OCI-LY3 (cell line): ENCODE measurements around the gene ZNF587B.
"Not testable (repeated sequence)": the region's sequence is repeated elsewhere in the genome, so short reads cannot be mapped to it uniquely, and the experiment has no call there.

Source experiments
- H2AFZ ChIP-seq: fragments of 200-600, 300-600 bp; shearing (Covaris generic); 2 replicates; pipeline ENCODE4 v1.6.0; 2014; ENCODE audit warnings: antibody characterized with exemption, low read depth, low read length
- H3K27ac ChIP-seq: fragments of 200-600, 300-600 bp; sonication (generic); 2 replicates; pipeline ENCODE4 v1.5.1; 2014; ENCODE audit warnings: mild to moderate bottlenecking, low read length, moderate library complexity, mixed read lengths
- H3K27me3 ChIP-seq: fragments of 200-600, 300-600 bp; sonication (generic); 2 replicates; pipeline ENCODE4 v1.6.1; 2014; ENCODE audit warnings: low read depth, low read length, mixed read lengths
- H3K36me3 ChIP-seq: fragments of 200-600, 300-600 bp; sonication (generic); replicated peaks from 2 replicates; pipeline ENCODE3; 2014; ENCODE audit warnings: low read depth, low read length, mixed read lengths
- H3K4me1 ChIP-seq: fragments of 300-600, 200-600 bp; sonication (generic); 2 replicates; pipeline ENCODE4 v1.6.1; 2014; ENCODE audit warnings: low read length, mixed read lengths
- H3K4me2 ChIP-seq: fragments of 200-600, 300-600 bp; sonication (generic); 2 replicates; pipeline ENCODE4 v1.6.1; 2014; ENCODE audit warnings: low read length, mixed read lengths
- H3K4me3 ChIP-seq: fragments of 300-600, 200-600 bp; sonication (generic); 2 replicates; pipeline ENCODE4 v1.5.1; 2014; ENCODE audit warnings: antibody characterized with exemption, mild to moderate bottlenecking, low read length, moderate library complexity
- H3K79me2 ChIP-seq: fragments of 300-600, 200-600 bp; shearing (Covaris generic); 2 replicates; pipeline ENCODE4 v1.6.1; 2014; ENCODE audit warnings: mild to moderate bottlenecking, low read length, mixed read lengths
- H3K9ac ChIP-seq: fragments of 300-600, 200-600 bp; shearing (Covaris generic); 2 replicates; pipeline ENCODE4 v1.6.0; 2014; ENCODE audit warnings: mild to moderate bottlenecking, low read length, moderate library complexity
- H3K9me3 ChIP-seq: fragments of 200-600, 300-600 bp; shearing (Covaris generic); 2 replicates; pipeline ENCODE4 v1.6.1; 2014; ENCODE audit warnings: low read length, mixed read lengths; ENCODE audit not compliant: insufficient read depth
- H4K20me1 ChIP-seq: fragments of 200-600, 300-600 bp; sonication (generic); 2 replicates; pipeline ENCODE4 v1.6.1; 2016; ENCODE audit warnings: low read length, mixed read lengths; ENCODE audit not compliant: insufficient read depth
- EZH2phosphoT487 ChIP-seq: fragments of 200-600 bp; shearing (Covaris generic); IDR thresholded peaks from 2 replicates; pipeline ENCODE4 v1.6.1; 2018; ENCODE audit warnings: antibody characterized with exemption, mixed run types, low read depth
- TF ChIP-seq, protein P1 (sequence below): fragments of 200-600, 300-600 bp; sonication (generic); IDR thresholded peaks from 2 replicates; pipeline ENCODE4 v1.5.1; 2014; ENCODE audit warnings: antibody characterized with exemption, low read length, low read depth

Gene ZNF587B

DNA sequence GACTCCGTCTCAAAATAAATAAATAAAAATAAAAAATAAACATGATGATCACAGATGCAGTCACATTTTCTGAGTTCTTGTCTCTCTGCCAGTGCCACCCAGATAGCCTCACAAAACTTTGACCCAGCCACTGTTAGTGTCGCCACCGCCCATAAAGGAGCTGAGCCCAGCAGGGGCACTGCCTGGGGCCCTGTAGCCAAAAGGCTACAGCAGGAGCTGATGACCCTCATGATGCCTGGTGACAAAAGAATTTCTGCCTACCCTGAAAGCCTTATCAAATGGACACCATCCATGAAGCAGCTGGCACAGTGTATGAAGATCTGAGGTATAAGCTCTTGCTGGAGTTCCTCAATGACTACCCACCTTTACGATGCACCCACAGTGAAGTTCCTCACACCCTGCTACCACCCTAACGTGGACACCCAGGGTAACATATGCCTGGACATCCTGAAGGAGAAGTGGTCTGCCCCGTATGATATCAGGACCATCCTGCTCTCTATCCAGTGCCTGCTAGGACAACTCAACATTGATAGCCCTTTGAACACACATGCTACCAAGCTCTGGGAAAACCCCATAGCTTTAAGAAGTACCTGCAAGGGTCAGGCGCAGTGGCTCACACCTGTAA is 37.9 kb downstream of the ZNF587B start:
- no peak overlapping the region for H2AFZ ChIP-seq
- H3K4me1 ChIP-seq, result no peaks in the 10 kb centered on the region
- no peak overlapping the region for H3K27ac ChIP-seq
- peaks cover 58% of the 10 kb centered on the region for H3K36me3 ChIP-seq
- no peaks in the 10 kb centered on the region for H3K27me3 ChIP-seq
- TF ChIP-seq EZH2phosphoT487, result no peak
- TF ChIP-seq, protein P1, sequence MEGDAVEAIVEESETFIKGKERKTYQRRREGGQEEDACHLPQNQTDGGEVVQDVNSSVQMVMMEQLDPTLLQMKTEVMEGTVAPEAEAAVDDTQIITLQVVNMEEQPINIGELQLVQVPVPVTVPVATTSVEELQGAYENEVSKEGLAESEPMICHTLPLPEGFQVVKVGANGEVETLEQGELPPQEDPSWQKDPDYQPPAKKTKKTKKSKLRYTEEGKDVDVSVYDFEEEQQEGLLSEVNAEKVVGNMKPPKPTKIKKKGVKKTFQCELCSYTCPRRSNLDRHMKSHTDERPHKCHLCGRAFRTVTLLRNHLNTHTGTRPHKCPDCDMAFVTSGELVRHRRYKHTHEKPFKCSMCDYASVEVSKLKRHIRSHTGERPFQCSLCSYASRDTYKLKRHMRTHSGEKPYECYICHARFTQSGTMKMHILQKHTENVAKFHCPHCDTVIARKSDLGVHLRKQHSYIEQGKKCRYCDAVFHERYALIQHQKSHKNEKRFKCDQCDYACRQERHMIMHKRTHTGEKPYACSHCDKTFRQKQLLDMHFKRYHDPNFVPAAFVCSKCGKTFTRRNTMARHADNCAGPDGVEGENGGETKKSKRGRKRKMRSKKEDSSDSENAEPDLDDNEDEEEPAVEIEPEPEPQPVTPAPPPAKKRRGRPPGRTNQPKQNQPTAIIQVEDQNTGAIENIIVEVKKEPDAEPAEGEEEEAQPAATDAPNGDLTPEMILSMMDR, result no peak
- H4K20me1 ChIP-seq, result no peaks in the 10 kb centered on the region; the same call in 1 of the 2 replicates
- no peak overlapping the region for H3K9ac ChIP-seq
- no peak overlapping the region for H3K4me3 ChIP-seq
- H3K79me2 ChIP-seq, result peaks cover 68% of the 10 kb centered on the region
- peaks cover 2% of the 10 kb centered on the region; the same call in 1 of the 2 replicates for H3K9me3 ChIP-seq
- H3K4me2 ChIP-seq, result no peak overlapping the region

DNA sequence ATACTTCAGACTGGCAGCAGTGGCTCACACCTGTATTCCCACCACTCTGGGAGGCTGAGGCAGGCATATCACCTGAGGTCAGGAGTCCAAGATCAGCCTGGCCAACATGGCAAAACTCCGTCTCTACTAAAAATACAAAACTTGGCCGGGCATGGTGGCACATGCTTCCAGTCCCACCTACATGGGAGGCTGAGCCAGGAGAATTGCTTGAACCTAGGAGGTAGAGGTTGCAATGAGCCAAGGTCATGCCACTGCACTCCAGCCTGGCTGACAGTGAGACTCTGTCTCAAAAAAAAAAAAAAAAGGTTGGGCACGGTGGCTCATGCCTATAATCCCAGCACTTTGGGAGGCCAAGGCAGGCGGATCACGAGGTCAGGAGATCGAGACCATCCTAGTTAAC is 39.6 kb downstream of the ZNF587B start:
- not testable (repeated sequence) for H3K9ac ChIP-seq, H4K20me1 ChIP-seq, H3K27ac ChIP-seq, H3K4me2 ChIP-seq, H2AFZ ChIP-seq, H3K4me1 ChIP-seq, H3K9me3 ChIP-seq, H3K4me3 ChIP-seq, H3K27me3 ChIP-seq
- Histone ChIP-seq H3K36me3 (peaks cover 63% of the 10 kb centered on the region), H3K79me2 (peaks cover 74% of the 10 kb centered on the region)

DNA sequence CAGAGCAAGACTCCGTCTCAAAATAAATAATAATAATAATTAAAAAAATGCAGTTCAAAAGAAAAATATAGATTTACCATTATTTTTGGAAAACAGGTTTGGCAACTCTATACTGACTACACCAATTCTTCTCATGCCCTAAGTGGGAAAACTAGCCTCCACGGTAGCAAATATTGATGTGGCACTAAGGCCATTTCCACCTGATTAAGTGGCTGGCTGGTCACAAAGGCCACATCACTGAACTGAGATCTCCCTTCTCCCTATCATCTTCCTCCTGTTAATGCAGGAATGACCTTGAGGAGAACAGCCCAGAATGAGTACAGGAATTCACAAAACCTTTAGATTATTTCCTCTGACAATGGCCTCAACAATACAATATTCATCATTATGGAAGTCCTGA is 40.1 kb downstream of the ZNF587B start:
- H3K79me2 ChIP-seq, result peaks cover 74% of the 10 kb centered on the region
- no peak overlapping the region for H3K4me3 ChIP-seq
- no peak overlapping the region for H2AFZ ChIP-seq
- H3K27ac ChIP-seq, result no peak overlapping the region
- H4K20me1 ChIP-seq, result no peaks in the 10 kb centered on the region; the same call in 1 of the 2 replicates
- no peak overlapping the region for H3K4me2 ChIP-seq
- H3K9ac ChIP-seq, result no peak overlapping the region
- no peaks in the 10 kb centered on the region for H3K27me3 ChIP-seq
- peaks cover 61% of the 10 kb centered on the region for H3K36me3 ChIP-seq
- H3K9me3 ChIP-seq, result peaks cover 10% of the 10 kb centered on the region; the same call in 1 of the 2 replicates
- no peaks in the 10 kb centered on the region for H3K4me1 ChIP-seq
- TF ChIP-seq EZH2phosphoT487, result no peak
- TF ChIP-seq, protein P1, result no peak

DNA sequence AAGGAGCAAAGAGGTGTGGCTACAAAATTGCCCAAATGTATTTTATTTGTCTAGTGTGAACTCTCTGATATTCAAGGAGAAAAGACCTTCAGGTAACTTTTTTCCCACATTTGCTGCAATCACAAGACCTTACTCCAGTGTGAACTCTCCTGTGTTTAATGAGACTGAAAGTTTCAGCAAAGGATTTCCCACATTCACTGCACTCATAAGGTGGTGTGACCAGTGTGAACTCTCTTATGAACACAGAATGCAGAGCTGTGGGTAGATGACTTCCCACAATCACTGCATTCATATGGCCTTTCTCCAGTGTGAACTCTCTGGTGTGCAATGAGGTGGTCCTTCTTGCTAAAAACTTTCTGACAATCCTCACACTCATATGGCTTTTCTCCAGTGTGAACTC is 42.4 kb downstream of the ZNF587B start:
- TF ChIP-seq, protein P1, result no peak
- no peak for TF ChIP-seq EZH2phosphoT487

DNA sequence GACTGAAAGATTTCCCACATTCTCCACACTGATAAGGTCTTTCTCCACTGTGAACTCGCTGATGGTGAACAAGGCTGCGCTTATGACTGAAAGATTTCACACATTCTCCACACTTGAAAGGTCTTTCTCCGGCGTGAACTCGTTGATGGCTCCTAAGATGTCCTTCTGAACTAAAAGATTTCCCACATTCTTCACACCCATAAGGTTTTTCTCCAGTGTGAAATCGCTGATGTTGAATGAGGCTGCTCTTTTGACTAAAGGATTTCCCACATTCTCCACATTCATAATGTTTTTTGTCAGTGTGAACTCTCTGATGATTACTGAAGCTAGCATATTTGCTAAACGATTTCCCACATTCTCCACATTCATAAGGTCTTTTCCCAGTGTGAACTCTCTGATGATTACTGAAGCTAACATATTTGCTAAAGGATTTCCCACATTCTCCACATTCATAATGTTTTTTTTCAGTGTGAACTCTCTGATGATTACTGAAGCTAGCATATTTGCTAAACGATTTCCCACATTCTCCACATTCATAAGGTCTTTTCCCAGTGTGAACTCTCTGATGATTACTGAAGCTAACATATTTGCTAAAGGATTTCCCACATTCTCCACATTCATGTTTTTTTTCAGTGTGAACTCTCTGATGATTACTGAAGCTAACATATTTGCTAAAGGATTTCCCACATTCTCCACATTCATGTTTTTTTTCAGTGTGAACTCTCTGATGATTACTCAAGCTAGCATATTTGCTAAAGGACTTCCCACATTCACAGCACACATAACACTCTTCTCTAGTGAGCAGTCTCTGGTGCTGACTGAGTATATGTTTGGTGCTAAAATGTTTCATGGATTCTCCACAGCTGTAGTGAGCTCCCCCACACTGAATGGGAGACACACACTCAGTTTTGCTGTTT is 44.0 kb downstream of the ZNF587B start:
- H3K36me3 ChIP-seq, result peaks cover 58% of the 10 kb centered on the region
- peaks cover 12% of the 10 kb centered on the region; the same call in 1 of the 2 replicates for H3K9me3 ChIP-seq
- H2AFZ ChIP-seq, H3K27me3 ChIP-seq, H3K27ac ChIP-seq, H4K20me1 ChIP-seq, H3K4me2 ChIP-seq, H3K9ac ChIP-seq, H3K4me3 ChIP-seq, H3K4me1 ChIP-seq: not testable (repeated sequence)
- peaks cover 83% of the 10 kb centered on the region for H3K79me2 ChIP-seq

More for the DNA sequence above, 42.4 kb downstream of the ZNF587B start:
- H3K27ac ChIP-seq, result no peak overlapping the region
- H3K9me3 ChIP-seq, result peaks cover 12% of the 10 kb centered on the region; the same call in 1 of the 2 replicates
- H3K36me3 ChIP-seq, result peaks cover 57% of the 10 kb centered on the region
- H3K4me2 ChIP-seq, result no peak overlapping the region
- H2AFZ ChIP-seq, result no peak overlapping the region
- no peak overlapping the region for H3K4me3 ChIP-seq
- no peaks in the 10 kb centered on the region for H3K4me1 ChIP-seq
- no peak overlapping the region for H3K9ac ChIP-seq
- H3K27me3 ChIP-seq, result no peaks in the 10 kb centered on the region
- peaks cover under 1% of the 10 kb centered on the region; the same call in 1 of the 2 replicates for H4K20me1 ChIP-seq
- H3K79me2 ChIP-seq, result peaks cover 74% of the 10 kb centered on the region
